Body of pancreas (tissue), 4 donors: ENCODE results near the gene RBM44. TPM values are rescaled to one million over a fixed set of nuclear protein-coding genes. Genes with fewer than 3 reads are reported as not detected.
"Not testable (repeated sequence)": the region's sequence is repeated elsewhere in the genome, so short reads cannot be mapped to it uniquely, and the experiment has no call there.

Experiments
- ATAC-seq: fragments of 150-250 bp; one replicate; pipeline ENCODE4 v1.9.1; 2016
- DNase-seq, 4 donors: peaks; one replicate each; pipeline ENCODE4 v3.0.0-alpha.2; 2019
- H3K27ac ChIP-seq, 4 donors: fragments of 200-600 bp; sonication (generic); 1 replicate in 3 of 4; 2 replicates in 1 of 4; pipeline versions ENCODE4 v1.5.1 to v1.6.1; 2016 to 2019; ENCODE audit warnings: mild to moderate bottlenecking in 1 of 4, mixed read lengths in 1 of 4, moderate library complexity in 1 of 4
- H3K27me3 ChIP-seq, 2 donors: fragments of 200-600 bp; sonication (generic); one replicate each; pipeline ENCODE4 v1.6.0; 2016; ENCODE audit warnings: mild to moderate bottlenecking in 1 of 2
- H3K36me3 ChIP-seq, 2 donors: fragments of 200-600 bp; sonication (generic); replicated peaks in 1 of 2; 2 replicates each; pipeline ENCODE4 v1.5.1; 2016; ENCODE audit warnings: low read depth in 2 of 2; ENCODE audit not compliant: insufficient read depth in 1 of 2
- H3K4me1 ChIP-seq: fragments of 200-600 bp; sonication (generic); one replicate; pipeline ENCODE4 v1.6.0; 2016
- H3K4me3 ChIP-seq, 2 donors: fragments of 200-600 bp; sonication (generic); 1 replicate in 1 of 2; 2 replicates in 1 of 2; pipeline ENCODE4 v1.5.1; 2016 to 2019
- H3K9me3 ChIP-seq, 3 donors: fragments of 200-600 bp; sonication (generic); 1 replicate in 2 of 3; 2 replicates in 1 of 3; pipeline ENCODE4 v1.5.1; 2016
- POLR2A ChIP-seq, 3 donors: fragments of 450-650 bp; IDR thresholded peaks; one replicate each; pipeline ENCODE4 v1.6.1; 2016; ENCODE audit warnings: antibody characterized with exemption in 3 of 3, mild to moderate bottlenecking in 2 of 3
- WGBS, 2 donors: methylation state at CpG; one replicate each; pipeline ENCODE4 v1.1.5; 2017; 5-methylcytosine and 5-hydroxymethylcytosine counted together
- intact Hi-C: fragments of 100-400 bp; cut with DNase I; formaldehyde crosslinking; loops from one replicate; pipeline ENCODE4 v1.15.1; 2023
- total RNA-seq, 2 donors: library from RNA; depleted of rRNA; stranded (reverse); fragments of >200 nt; gene quantifications; one replicate each; pipeline ENCODE4 v1.1.0, GENCODE V29; 2016
- TF ChIP-seq, protein P1 (sequence below), 7 experiments: fragments of 450-650 bp in 4 of 7; fragments of 200-600 bp in 3 of 7; sonication (generic) in 3 of 7; IDR thresholded peaks; one replicate each; pipeline ENCODE4 v1.5.1; 2016 to 2019; ENCODE audit warnings: antibody characterized with exemption in 7 of 7

Gene RBM44
- total RNA-seq, 2 donors from 2014 or later = 0.52 to 1.6 TPM

DNA sequence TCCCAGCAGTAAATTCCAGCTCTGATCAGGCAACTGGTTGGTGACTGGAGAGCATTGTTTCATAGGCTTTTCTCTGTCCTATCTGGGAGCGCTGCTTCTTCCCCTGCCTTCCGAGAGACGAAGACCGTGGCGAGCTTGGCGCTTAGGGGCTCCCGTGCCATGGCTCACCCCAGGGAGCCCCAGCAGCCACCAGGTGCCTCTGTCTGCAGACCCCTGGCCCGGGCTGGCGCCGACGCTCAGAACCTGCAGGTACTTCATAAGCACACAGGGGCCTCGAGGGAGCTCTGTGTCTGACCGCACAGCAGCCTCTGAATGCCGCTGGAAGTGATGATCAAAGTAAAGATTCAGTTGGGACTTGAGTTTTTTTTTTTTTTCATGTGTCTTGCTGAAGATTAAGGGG lies 19.1 kb upstream of the RBM44 start:
- TF ChIP-seq, protein P1, sequence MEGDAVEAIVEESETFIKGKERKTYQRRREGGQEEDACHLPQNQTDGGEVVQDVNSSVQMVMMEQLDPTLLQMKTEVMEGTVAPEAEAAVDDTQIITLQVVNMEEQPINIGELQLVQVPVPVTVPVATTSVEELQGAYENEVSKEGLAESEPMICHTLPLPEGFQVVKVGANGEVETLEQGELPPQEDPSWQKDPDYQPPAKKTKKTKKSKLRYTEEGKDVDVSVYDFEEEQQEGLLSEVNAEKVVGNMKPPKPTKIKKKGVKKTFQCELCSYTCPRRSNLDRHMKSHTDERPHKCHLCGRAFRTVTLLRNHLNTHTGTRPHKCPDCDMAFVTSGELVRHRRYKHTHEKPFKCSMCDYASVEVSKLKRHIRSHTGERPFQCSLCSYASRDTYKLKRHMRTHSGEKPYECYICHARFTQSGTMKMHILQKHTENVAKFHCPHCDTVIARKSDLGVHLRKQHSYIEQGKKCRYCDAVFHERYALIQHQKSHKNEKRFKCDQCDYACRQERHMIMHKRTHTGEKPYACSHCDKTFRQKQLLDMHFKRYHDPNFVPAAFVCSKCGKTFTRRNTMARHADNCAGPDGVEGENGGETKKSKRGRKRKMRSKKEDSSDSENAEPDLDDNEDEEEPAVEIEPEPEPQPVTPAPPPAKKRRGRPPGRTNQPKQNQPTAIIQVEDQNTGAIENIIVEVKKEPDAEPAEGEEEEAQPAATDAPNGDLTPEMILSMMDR (IDR thresholded peaks at IDR 0.05) = no peak
- TF ChIP-seq POLR2A (IDR thresholded peaks at IDR 0.05) = no peak
- Histone ChIP-seq H3K9me3 (no peaks in the 10 kb centered on the region), H3K27ac (no peak overlapping the region), H3K4me3 (no peak overlapping the region), H3K27me3 (no peaks in the 10 kb centered on the region), H3K36me3 (peaks cover 6 to 10% of the 10 kb centered on the region in 2 donors), H3K4me1 (no peaks in the 10 kb centered on the region)
- intact Hi-C loops = no loop called here
- 99% methylated on average over 14 of the region's 14 CpGs for WGBS, 2 donors
- DNase-seq = no peak
- ATAC-seq = no peak

DNA sequence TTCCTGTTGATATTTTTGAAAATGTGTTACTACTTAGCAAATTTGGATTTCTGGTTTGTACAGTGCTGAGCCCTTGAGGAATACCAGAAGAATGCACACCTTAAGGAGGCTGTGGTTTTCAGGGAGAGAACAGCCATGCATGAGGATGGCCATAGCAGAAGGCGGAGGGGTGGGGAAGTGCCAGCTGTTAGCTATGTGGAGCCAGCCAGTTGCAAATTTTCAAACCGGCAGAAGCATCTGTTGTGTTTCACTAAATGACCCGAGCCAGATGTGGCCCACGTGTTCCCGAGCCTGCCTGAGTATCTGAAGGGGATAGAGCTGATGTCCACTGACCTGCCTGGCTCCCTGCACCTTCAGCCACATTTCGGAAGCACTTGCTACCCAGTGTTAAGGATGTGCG lies 16.4 kb upstream of the RBM44 start:
- DNase-seq (no peak), ATAC-seq (no peak)
- 80 to 82% methylated on average over 2 to 7 of the region's 7 CpGs for WGBS, 2 donors
- H3K9me3 ChIP-seq = peaks cover 0 to 7% (median 0%) of the 10 kb centered on the region in 3 donors
- no peaks in the 10 kb centered on the region for H3K27me3 ChIP-seq
- TF ChIP-seq POLR2A (IDR thresholded peaks at IDR 0.05) = no peak
- TF ChIP-seq, protein P1 (IDR thresholded peaks at IDR 0.05) = no peak
- H3K4me3 ChIP-seq = no peak overlapping the region
- intact Hi-C loops = no loop called here
- peaks cover 6 to 8% of the 10 kb centered on the region in 2 donors for H3K36me3 ChIP-seq
- no peak overlapping the region for H3K27ac ChIP-seq
- no peaks in the 10 kb centered on the region for H3K4me1 ChIP-seq

DNA sequence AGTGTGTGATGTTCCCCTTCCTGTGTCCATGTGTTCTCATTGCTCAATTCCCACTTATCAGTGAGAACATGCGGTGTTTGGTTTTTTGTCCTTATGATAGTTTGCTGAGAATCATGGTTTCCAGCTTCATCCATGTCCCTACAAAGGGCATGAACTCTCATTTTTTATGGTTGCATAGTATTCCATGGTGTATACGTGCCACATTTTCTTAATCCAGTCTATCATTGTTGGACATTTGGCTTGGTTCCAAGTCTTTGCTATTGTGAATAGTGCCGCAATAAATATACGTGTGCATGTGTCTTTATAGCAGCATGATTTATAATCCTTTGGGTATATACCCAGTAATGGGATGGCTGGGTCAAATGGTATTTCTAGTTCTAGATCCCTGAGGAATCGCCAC lies 14.9 kb upstream of the RBM44 start:
- intact Hi-C loops, DNase-seq, H3K27me3 ChIP-seq, H3K36me3 ChIP-seq, H3K4me1 ChIP-seq, H3K27ac ChIP-seq, H3K9me3 ChIP-seq, ATAC-seq, H3K4me3 ChIP-seq: not testable (repeated sequence)
- 95 to 100% methylated on average over 4 of the region's 5 CpGs for WGBS, 2 donors

DNA sequence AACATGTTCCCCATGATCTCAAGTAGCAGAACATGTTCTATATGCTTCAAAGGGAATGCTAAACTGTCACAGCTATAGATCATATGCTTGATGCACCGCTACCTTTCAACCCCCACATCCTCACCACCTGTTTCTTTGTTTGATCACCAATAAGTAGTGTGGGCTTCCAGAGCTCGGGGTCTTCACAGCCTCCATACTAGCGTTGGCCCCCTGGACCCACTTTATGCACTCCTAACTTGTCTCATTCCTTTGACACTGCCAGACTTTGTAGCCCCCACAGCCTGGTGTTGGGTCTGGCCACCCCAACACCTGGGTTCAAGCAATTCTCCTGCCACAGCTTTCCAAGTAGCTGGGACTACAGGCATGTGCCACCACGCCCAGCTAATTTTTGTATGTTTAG lies 11.6 kb upstream of the RBM44 start:
- 98 to 100% methylated on average over 4 of the region's 4 CpGs for WGBS, 2 donors
- H3K27me3 ChIP-seq = no peaks in the 10 kb centered on the region
- H3K27ac ChIP-seq = no peak overlapping the region
- DNase-seq = no peak
- intact Hi-C loops = no loop called here
- peaks cover 0 to 8% (median 0%) of the 10 kb centered on the region in 3 donors for H3K9me3 ChIP-seq
- TF ChIP-seq, protein P1 (IDR thresholded peaks at IDR 0.05) = no peak
- TF ChIP-seq POLR2A (IDR thresholded peaks at IDR 0.05) = no peak
- ATAC-seq = no peak
- no peak overlapping the region for H3K4me3 ChIP-seq
- H3K4me1 ChIP-seq = no peaks in the 10 kb centered on the region
- no peaks in the 10 kb centered on the region for H3K36me3 ChIP-seq

- H3K27ac ChIP-seq = no peak overlapping the region
- no peak for ATAC-seq
- no peaks in the 10 kb centered on the region for H3K4me1 ChIP-seq
- intact Hi-C loops = no loop called here
- no peak overlapping the region for H3K4me3 ChIP-seq
- no peak for DNase-seq
- H3K27me3 ChIP-seq = no peaks in the 10 kb centered on the region
- 86 to 92% methylated on average over 4 of the region's 4 CpGs for WGBS, 2 donors
- no peaks in the 10 kb centered on the region for H3K36me3 ChIP-seq
- TF ChIP-seq, protein P1 (IDR thresholded peaks at IDR 0.05) = no peak
- no peak for TF ChIP-seq POLR2A (IDR thresholded peaks at IDR 0.05)
- peaks cover 0 to 8% (median 0%) of the 10 kb centered on the region in 3 donors for H3K9me3 ChIP-seq
Observed at GRCh38 chr2:237790353-237790752, 8.2 kb upstream of the RBM44 start.
